HG03565 (cell line): ENCODE results near the gene MPP1.
"Not testable (repeated sequence)": the region's sequence is repeated elsewhere in the genome, so short reads cannot be mapped to it uniquely, and the experiment has no call there.

Experiments
- ATAC-seq: cut with Tn5 transposase; IDR thresholded peaks from one replicate; pipeline ENCODE4 v1.9.1; 2021; ENCODE audit warnings: mild to moderate bottlenecking, moderate library complexity; ENCODE audit not compliant: unreplicated experiment

The MPP1 gene

DNA sequence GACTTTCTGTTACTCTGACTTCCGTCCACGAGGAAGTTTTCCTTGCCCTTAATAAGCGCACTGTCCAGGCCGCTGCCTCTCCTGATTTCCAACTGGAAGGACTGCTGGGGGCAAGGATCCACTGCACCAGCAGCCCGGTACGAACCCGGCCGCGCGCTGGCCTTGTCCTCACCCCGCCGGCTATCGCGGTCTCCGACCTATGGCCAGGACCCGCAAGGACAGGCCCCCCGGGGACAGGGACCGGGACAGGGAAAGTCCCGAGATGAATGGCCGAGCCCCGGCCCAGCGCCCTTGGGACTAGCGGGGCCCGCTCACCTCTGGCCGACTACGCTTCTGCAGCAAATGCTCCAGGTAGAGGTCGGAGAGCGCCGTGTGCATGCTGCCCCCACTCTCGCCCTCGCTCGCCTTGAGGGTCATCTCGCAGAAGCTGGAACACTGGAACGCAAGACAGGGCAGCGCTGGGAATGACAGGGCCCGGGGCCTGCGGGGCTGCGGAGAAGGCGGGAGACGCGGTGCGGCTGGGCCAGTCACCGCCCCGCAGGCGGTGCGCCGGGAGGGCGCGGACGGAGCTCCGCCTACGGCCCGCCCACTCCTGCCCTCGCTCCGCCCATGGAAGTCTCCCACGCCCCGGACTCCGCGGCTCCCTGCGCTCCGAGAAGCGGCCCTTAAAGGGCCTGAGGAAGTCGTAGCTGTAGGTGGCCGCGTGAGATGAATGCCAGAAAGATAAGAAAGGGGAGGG lies at the start of gene MPP1:
Gene MPP1, minus strand, starts transcription at position 529 of the 739 bp plus-strand sequence. Its CDS starts 112 bp downstream, at position 417.
- ATAC-seq = peak; percentile 82

- no peak for ATAC-seq
Measured at GRCh38 chrX:154850957-154851611, 45.8 kb upstream of the MPP1 start.

DNA sequence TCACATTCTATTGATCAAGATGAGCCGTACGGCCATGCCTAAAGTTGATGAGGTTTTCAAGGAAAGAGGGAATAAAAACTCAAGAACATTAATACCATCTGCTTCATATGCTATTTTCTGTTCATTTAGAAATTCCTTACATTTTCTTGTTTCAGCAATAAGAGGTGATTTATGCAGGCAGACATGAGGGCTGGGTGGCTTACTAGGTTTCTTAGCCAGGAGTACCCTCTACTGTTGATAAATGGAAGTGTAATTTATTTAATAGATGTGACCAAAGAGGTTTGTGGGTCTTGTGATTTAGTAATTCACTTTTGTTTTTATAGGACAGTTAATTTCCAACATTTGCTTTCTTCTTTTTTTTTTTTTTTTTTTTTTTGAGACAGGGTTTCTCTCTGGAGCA lies 35.6 kb upstream of the MPP1 start:
- no peak for ATAC-seq

DNA sequence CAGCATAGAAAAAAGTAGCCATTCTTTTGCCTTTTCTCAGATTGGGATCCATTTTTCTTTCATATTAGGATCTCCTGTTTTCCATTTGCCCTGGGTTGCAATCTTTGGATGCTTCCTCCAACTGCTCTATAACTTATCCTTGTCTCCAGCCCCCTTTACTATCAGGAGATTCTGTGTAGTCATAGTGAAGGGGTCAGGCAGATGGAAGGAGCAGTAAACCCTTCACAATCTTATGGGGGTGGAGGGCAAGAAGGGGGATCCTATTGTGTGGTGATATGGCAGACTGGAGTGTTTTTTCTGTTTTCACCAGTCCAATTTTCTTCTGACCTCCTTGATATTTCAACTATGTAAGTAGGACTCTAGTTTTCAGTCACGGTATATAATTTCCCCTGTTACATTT lies 30.9 kb upstream of the MPP1 start:
- no peak for ATAC-seq

DNA sequence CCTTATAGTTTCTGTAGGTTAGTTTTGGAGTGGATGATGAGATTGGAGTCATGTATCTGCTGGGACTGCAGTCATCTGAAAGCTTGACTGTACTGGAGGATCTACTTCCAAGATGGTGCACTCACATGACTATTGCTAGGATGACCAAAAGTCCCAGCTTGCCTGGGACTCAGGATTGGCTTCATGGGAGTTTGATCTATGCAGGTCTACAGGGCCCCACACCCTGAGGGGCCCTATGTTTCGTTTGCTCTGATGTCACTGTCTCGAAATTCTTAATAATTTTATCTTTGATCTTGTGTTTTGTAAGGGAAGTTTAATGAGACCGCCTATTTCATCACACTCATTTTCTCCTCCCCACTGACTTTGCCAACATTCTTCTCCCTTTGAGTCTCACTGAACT lies 29.3 kb upstream of the MPP1 start, which contains the start of gene SMIM9:
Gene SMIM9, minus strand, starts transcription at position 101 of the 400 bp plus-strand sequence. CDS start 3,806 bp downstream, outside the sequence.
- no peak for ATAC-seq

DNA sequence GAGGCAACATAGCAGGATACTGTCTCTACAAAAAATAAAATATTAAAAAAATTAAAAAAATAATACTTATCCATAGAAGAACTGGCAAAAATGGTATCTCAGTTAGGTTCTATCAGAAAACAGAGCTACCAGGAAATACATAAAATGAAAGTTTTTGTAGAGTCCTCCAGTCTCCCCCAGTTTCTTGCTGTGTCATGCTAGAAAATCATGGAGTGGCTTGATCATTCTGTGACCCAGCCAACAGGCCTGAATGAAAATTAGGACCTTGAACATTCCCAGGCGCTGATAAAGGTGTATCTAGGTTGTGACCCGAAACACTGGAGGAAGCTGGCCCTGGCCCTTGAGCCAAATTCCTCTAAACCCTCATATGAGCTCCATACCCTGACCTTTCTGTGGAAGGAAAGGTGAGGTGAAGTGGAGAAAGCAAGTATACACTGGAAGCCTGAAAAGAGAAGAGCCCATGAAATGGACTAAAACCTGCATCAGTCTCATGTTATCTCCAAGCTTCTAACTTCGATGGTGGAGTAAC lies 28.5 kb upstream of the MPP1 start:
- ATAC-seq = no peak

GRCh38 chrX:154829926-154830442 lies 24.7 kb upstream of the MPP1 start:
- no peak for ATAC-seq

- no peak for ATAC-seq
Measured at GRCh38 chrX:154829134-154829533, 23.8 kb upstream of the MPP1 start.

DNA sequence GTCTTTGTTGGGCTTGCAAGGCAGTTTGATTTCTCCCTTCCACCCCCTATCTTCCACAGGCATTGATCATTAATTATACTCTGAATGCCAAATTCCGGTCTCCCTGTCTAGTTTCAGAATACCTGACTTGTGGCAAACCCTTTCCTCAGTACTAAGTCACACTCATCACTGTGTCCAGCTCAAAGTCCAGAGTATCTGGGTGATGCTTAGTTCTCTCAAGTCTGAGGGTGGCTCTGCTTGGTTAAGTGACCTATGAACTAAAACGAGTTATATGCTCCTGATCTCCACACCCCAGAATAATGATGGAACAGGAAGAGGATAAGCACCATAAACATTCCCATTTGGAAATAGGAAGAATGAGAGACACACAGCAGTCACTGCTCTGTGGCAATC lies 22.7 kb upstream of the MPP1 start:
- ATAC-seq = no peak

DNA sequence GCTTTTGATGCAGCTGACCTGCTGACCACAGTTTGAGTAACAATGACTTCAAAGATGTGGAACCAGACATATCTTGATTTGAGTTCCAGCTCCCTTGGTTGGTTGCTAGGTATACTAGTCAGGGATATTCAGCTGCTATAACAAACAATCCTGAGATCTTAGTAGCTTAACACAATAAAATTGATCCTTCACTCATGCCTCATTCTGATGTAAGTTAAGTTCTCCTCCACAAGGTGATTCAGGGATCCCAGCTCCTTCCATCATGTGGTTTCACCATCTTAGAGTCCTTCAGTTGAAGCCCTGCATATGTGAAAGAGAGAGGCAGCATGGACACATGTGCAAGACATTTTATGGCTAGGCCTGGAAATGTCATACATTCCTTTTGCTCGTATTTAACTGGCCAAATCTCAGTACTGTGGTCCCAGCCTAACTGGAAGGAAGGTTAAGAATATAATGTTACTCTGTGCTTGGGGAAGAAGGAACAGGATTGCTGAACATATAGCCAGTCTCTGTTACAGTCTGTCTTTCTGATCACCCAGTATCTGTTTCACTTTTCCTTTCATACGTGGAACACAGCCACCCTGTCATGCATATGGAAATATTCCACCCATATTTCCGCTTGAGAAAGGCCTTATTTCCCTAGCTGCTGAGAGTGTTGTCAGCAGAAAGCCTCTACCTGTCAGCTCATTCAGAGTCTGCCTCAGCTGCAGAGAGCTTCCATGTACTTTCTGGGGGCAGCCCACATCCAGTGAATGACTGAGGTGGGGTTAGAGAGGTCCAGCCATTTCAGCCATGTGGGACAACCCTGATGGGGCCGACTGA lies 22.1 kb upstream of the MPP1 start:
- peak; percentile 84 for ATAC-seq

- ATAC-seq = not testable (repeated sequence)
Measured at GRCh38 chrX:154825586-154825985, 20.3 kb upstream of the MPP1 start.

- no peak for ATAC-seq
Measured at GRCh38 chrX:154824638-154825037, 19.4 kb upstream of the MPP1 start.

DNA sequence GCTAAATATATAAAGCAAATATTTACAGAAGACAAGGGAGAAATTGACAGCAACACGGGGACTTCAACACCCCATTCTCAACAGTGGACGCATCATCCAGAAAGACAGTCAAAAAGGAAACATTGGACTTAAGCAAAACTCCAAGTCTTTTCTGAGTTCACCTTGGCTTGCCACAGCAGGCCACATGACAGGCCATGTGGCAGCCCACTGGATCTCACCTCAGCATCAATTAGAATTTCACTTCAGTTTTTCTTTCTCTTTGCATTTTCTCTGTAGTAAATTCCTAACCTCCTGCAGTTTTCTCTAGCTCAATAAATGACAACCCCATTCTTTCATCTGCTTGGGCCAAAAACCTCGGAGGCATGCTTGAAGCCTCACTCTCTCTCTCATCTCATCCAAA lies 16.7 kb upstream of the MPP1 start:
- no peak for ATAC-seq

GRCh38 chrX:154821523-154821922 lies 16.2 kb upstream of the MPP1 start:
- no peak for ATAC-seq

DNA sequence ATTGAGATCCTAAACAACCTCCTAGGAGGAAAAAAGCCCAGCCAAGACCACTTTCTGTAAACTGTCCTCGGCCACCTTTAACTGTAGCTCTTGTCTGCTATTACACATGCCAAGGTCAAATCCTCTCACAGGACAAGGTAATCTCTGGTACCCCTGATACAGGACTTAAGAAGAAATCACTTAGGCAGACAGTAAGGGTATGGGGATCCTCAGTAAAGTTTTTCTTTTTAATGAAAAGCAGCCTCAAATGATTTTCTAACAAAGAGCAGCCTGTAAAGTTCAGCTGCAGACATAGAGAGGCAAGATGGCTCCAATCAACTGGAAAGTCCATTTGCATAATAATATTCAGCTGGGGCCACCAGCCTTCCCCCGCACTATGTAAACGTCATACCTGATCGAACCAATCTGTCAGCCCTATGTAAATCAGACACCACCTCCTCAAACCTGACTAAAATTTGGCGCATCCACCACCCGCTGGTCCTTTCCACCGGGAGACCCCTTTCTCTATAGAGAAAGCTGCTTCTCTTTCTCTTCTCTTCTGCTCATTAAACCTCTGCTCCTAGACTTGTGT lies 14.6 kb upstream of the MPP1 start:
- ATAC-seq = no peak

- no peak for ATAC-seq
Measured at GRCh38 chrX:154818916-154819770, 13.9 kb upstream of the MPP1 start.

- ATAC-seq = not testable (repeated sequence)
Measured at GRCh38 chrX:154817048-154817618, 11.8 kb upstream of the MPP1 start.

GRCh38 chrX:154816326-154816898 lies 11.1 kb upstream of the MPP1 start:
- not testable (repeated sequence) for ATAC-seq

DNA sequence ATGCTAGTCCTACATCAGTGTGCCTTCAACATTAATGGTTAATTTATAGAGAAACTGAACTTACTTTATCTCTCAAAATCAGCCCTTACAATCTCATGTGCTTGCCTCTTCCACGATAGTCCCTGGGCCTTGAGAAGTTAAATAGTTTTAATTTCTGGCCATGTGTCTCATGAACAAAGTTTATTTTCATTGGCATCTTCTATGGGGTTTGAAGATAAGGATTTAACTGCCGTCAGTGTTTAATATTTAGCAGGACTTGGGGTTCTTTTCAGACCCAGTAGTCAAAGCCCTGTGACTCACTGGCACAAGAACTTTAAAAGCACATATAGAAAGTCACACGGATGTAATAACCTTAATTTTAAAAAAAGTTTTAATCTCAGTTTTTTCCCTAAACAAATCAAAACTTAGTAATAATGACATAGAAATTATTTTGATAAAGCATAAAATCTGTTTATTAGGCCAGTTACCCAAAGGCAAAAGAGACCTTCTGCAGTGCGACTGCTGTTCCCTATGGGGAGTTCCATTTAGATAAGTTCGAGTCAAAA lies 10.1 kb upstream of the MPP1 start:
- no peak for ATAC-seq
